SK-N-SH treated with all-trans-retinoic acid at 6 μM for 48 hours (cell line): ENCODE data around the gene SCFD2.

ENCODE experiments used
- CREB5 ChIP-seq: fragments of 250-450 bp; sonication (Bioruptor Pico); IDR thresholded peaks from 2 replicates; pipeline ENCODE4 v1.5.1; 2020; ENCODE audit warnings: low read depth, mild to moderate bottlenecking, moderate library complexity
- GLIS3 ChIP-seq: fragments of 250-450 bp; sonication (Bioruptor Pico); IDR thresholded peaks from 2 replicates; pipeline ENCODE4 v1.5.0; 2020; ENCODE audit warnings: mild to moderate bottlenecking, moderate library complexity
- ISL1 ChIP-seq: fragments of 250-450 bp; sonication (Bioruptor Pico); IDR thresholded peaks from 2 replicates; pipeline ENCODE4 v2.1.2; 2022; ENCODE audit warnings: mild to moderate bottlenecking, moderate library complexity
- PPARA ChIP-seq: fragments of 250-450 bp; sonication (Bioruptor Pico); IDR thresholded peaks from 2 replicates; pipeline ENCODE4 v1.5.0; 2020; ENCODE audit warnings: mild to moderate bottlenecking, borderline replicate concordance
- SNAI2 ChIP-seq: fragments of 250-450 bp; sonication (Bioruptor Pico); IDR thresholded peaks from 2 replicates; pipeline ENCODE4 v1.5.0; 2020; ENCODE audit warnings: mild to moderate bottlenecking, moderate library complexity
- ZC3H10 ChIP-seq: fragments of 250-450 bp; sonication (Bioruptor Pico); IDR thresholded peaks from 2 replicates; pipeline ENCODE4 v1.5.1; 2021; ENCODE audit warnings: mild to moderate bottlenecking, moderate library complexity
- ZFP3 ChIP-seq: fragments of 250-450 bp; sonication (Bioruptor Pico); IDR thresholded peaks from 2 replicates; pipeline ENCODE4 v1.5.0; 2020; ENCODE audit warnings: mild to moderate bottlenecking, moderate library complexity
- ZFP30 ChIP-seq: fragments of 450-650 bp; formaldehyde crosslinking; IDR thresholded peaks from 2 replicates; pipeline ENCODE4 v1.5.0; 2022; ENCODE audit warnings: mild to moderate bottlenecking, moderate library complexity
- ZNF565 ChIP-seq: fragments of 450-650 bp; formaldehyde crosslinking; conservative IDR thresholded peaks from 2 replicates; pipeline ENCODE4 v1.5.0; 2020; ENCODE audit warnings: low read depth, mild to moderate bottlenecking, moderate library complexity
- ZNF70 ChIP-seq: fragments of 450-650 bp; formaldehyde crosslinking; IDR thresholded peaks from 2 replicates; pipeline ENCODE4 v1.5.0; 2020; ENCODE audit warnings: mild to moderate bottlenecking, moderate library complexity
- ZNF8 ChIP-seq: fragments of 450-650 bp; formaldehyde crosslinking; IDR thresholded peaks from 2 replicates; pipeline ENCODE4 v1.5.0; 2020; ENCODE audit warnings: mild to moderate bottlenecking, moderate library complexity
- TF ChIP-seq, protein P1 (sequence below): fragments of 250-450 bp; sonication (Bioruptor Pico); IDR thresholded peaks from 2 replicates; pipeline ENCODE4 v1.8.0; 2020; ENCODE audit warnings: mild to moderate bottlenecking, moderate library complexity, borderline replicate concordance

GRCh38 chr4:53131562-53131925 lies 234.3 kb downstream of the SCFD2 start:
- TF ChIP-seq ZNF8 (CRISPR knock-in tag) (no peak), ZNF70 (CRISPR knock-in tag) (no peak), CREB5 (CRISPR knock-in tag) (no peak), ZNF565 (CRISPR knock-in tag) (no peak), PPARA (CRISPR knock-in tag) (no peak), ZFP3 (no peak), ISL1 (CRISPR knock-in tag) (no peak), ZFP30 (CRISPR knock-in tag) (no peak), GLIS3 (CRISPR knock-in tag) (no peak), SNAI2 (CRISPR knock-in tag) (no peak), ZC3H10 (no peak)
- TF ChIP-seq, protein P1, sequence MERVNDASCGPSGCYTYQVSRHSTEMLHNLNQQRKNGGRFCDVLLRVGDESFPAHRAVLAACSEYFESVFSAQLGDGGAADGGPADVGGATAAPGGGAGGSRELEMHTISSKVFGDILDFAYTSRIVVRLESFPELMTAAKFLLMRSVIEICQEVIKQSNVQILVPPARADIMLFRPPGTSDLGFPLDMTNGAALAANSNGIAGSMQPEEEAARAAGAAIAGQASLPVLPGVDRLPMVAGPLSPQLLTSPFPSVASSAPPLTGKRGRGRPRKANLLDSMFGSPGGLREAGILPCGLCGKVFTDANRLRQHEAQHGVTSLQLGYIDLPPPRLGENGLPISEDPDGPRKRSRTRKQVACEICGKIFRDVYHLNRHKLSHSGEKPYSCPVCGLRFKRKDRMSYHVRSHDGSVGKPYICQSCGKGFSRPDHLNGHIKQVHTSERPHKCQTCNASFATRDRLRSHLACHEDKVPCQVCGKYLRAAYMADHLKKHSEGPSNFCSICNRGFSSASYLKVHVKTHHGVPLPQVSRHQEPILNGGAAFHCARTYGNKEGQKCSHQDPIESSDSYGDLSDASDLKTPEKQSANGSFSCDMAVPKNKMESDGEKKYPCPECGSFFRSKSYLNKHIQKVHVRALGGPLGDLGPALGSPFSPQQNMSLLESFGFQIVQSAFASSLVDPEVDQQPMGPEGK = no peak
